Hematopoietic multipotent progenitor cell treated with erythropoietin and hydrocortisone succinate and interleukin-3 and kit ligand, for 4 days (in vitro differentiated cells): Measurements from ENCODE around the gene PRR5L.
"Not testable (repeated sequence)": the region's sequence is repeated elsewhere in the genome, so short reads cannot be mapped to it uniquely, and the experiment has no call there.

Source experiments
- DNase-seq: peaks from one replicate; pipeline ENCODE4 v3.0.0-alpha.2; 2015

The PRR5L gene

GRCh38 chr11:36510594-36510942 is 214.5 kb downstream of the PRR5L start:
- no peak for DNase-seq

GRCh38 chr11:36511062-36511461 is 215.0 kb downstream of the PRR5L start:
- not testable (repeated sequence) for DNase-seq

- no peak for DNase-seq
These were observed 215.9 kb downstream of the PRR5L start for GRCh38 chr11:36512016-36512415.

DNA sequence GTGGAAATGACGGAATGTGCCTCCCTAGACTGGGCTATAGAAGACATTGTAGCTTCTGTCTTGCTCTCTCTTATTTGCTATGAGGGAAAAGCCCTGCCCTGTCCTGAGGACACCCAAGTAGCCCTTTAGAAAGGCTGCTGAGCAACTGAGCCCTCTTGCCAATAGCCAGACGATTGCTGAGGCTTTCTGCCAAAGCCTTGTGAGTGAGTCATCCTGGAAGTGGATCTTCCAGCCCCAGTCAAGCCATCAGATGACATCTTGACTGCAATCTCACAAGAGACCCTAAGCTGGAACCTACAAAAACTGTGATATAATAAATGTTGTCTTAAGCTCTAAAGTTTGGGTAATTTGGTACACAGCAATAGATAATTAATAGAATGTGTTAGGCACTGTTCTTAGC is 217.9 kb downstream of the PRR5L start:
- no peak for DNase-seq
